Activated CD4-positive, alpha-beta T cell treated with anti-CD3 and anti-CD28 coated beads, Interleukin-2, amount 10 ng/mL, durations not matched to agents 24 days and 14 days (primary cell): ENCODE measurements around the gene UNC13A. TPM values are rescaled to one million over a fixed set of nuclear protein-coding genes. Genes with fewer than 3 reads are reported as not detected.

Experiments
- DNase-seq: peaks from one replicate; pipeline ENCODE4 v3.0.0; 2022
- H3K27ac Mint-ChIP-seq: one replicate; pipeline ENCODE4 v1.8.0; 2022; ENCODE audit warnings: mild to moderate bottlenecking, mixed read lengths
- H3K27me3 Mint-ChIP-seq: one replicate; pipeline ENCODE4 v1.8.0; 2022; ENCODE audit warnings: mixed read lengths
- H3K36me3 Mint-ChIP-seq: one replicate; pipeline ENCODE4 v1.8.0; 2022; ENCODE audit warnings: low read depth, mild to moderate bottlenecking, mixed read lengths
- H3K4me1 Mint-ChIP-seq: one replicate; pipeline ENCODE4 v1.8.0; 2021; ENCODE audit warnings: mixed read lengths
- H3K4me3 Mint-ChIP-seq: one replicate; pipeline ENCODE4 v1.8.0; 2022; ENCODE audit warnings: mild to moderate bottlenecking, moderate library complexity, mixed read lengths
- H3K9me3 Mint-ChIP-seq: one replicate; pipeline ENCODE4 v1.8.0; 2021; ENCODE audit warnings: mixed read lengths
- intact Hi-C: fragments of 100-400 bp; cut with micrococcal nuclease; formaldehyde crosslinking; loops from one replicate; pipeline ENCODE4 v1.15.1; 2023
- total RNA-seq: library from RNA; stranded (reverse); gene quantifications from 2 replicates; pipeline ENCODE4 v1.2.3, GENCODE V29; 2022

Gene UNC13A
- total RNA-seq, 1 donor from 2014 or later: 0.02 TPM

- DNase-seq: no peak
- Mint-ChIP-seq H3K27me3 (no peaks in the 10 kb centered on the region), H3K27ac (no peak overlapping the region), H3K4me3 (no peak overlapping the region), H3K36me3 (no peaks in the 10 kb centered on the region), H3K9me3 (no peaks in the 10 kb centered on the region), H3K4me1 (no peaks in the 10 kb centered on the region)
- intact Hi-C loops: no loop called here
Observed at GRCh38 chr19:17647071-17648020, 40.8 kb downstream of the UNC13A start.

- DNase-seq: no peak
- Mint-ChIP-seq H3K9me3 (no peaks in the 10 kb centered on the region), H3K27ac (no peak overlapping the region), H3K4me1 (no peaks in the 10 kb centered on the region), H3K4me3 (no peak overlapping the region), H3K36me3 (no peaks in the 10 kb centered on the region), H3K27me3 (no peaks in the 10 kb centered on the region)
- intact Hi-C loops: no loop called here
Observed at GRCh38 chr19:17646441-17646840, 41.7 kb downstream of the UNC13A start.

GRCh38 chr19:17645339-17645963 is 42.7 kb downstream of the UNC13A start:
- Mint-ChIP-seq H3K27ac (no peak overlapping the region), H3K4me3 (no peak overlapping the region), H3K9me3 (no peaks in the 10 kb centered on the region), H3K27me3 (no peaks in the 10 kb centered on the region), H3K36me3 (no peaks in the 10 kb centered on the region), H3K4me1 (no peaks in the 10 kb centered on the region)
- no peak for DNase-seq
- intact Hi-C loops: no loop called here

GRCh38 chr19:17642656-17643055 is 45.5 kb downstream of the UNC13A start:
- Mint-ChIP-seq H3K27ac (no peak overlapping the region), H3K9me3 (no peaks in the 10 kb centered on the region), H3K36me3 (no peaks in the 10 kb centered on the region), H3K27me3 (no peaks in the 10 kb centered on the region), H3K4me1 (no peaks in the 10 kb centered on the region), H3K4me3 (no peak overlapping the region)
- DNase-seq: no peak
- intact Hi-C loops: no loop called here

- no peaks in the 10 kb centered on the region for H3K36me3 Mint-ChIP-seq
- H3K27ac Mint-ChIP-seq: no peak overlapping the region
- H3K27me3 Mint-ChIP-seq: no peaks in the 10 kb centered on the region
- H3K4me3 Mint-ChIP-seq: no peak overlapping the region
- no peak for DNase-seq
- no peaks in the 10 kb centered on the region for H3K4me1 Mint-ChIP-seq
- intact Hi-C loops: no loop called here
- H3K9me3 Mint-ChIP-seq: no peaks in the 10 kb centered on the region
Observed at GRCh38 chr19:17641846-17642245, 46.3 kb downstream of the UNC13A start.

- H3K4me3 Mint-ChIP-seq: no peak overlapping the region
- intact Hi-C loops: no loop called here
- H3K27ac Mint-ChIP-seq: no peak overlapping the region
- no peak for DNase-seq
- H3K9me3 Mint-ChIP-seq: peaks cover 3% of the 10 kb centered on the region
- H3K4me1 Mint-ChIP-seq: no peaks in the 10 kb centered on the region
- no peaks in the 10 kb centered on the region for H3K27me3 Mint-ChIP-seq
- H3K36me3 Mint-ChIP-seq: no peaks in the 10 kb centered on the region
Observed at GRCh38 chr19:17641181-17641580, 47.0 kb downstream of the UNC13A start.

GRCh38 chr19:17633700-17634099 is 54.5 kb downstream of the UNC13A start:
- no peak overlapping the region for H3K4me3 Mint-ChIP-seq

GRCh38 chr19:17632577-17632976 is 55.6 kb downstream of the UNC13A start:
- Mint-ChIP-seq H3K4me3 (no peak overlapping the region), H3K36me3 (no peaks in the 10 kb centered on the region), H3K27ac (no peak overlapping the region), H3K27me3 (no peaks in the 10 kb centered on the region), H3K9me3 (peaks cover 3% of the 10 kb centered on the region), H3K4me1 (no peaks in the 10 kb centered on the region)
- intact Hi-C loops: no loop called here
- DNase-seq: no peak

More at GRCh38 chr19:17633700-17634099, 54.5 kb downstream of the UNC13A start:
- no peak overlapping the region for H3K27ac Mint-ChIP-seq
- H3K9me3 Mint-ChIP-seq: peaks cover 3% of the 10 kb centered on the region
- no peaks in the 10 kb centered on the region for H3K4me1 Mint-ChIP-seq
- no peaks in the 10 kb centered on the region for H3K27me3 Mint-ChIP-seq
- intact Hi-C loops: no loop called here
- DNase-seq: no peak
- no peaks in the 10 kb centered on the region for H3K36me3 Mint-ChIP-seq

GRCh38 chr19:17629760-17630159 is 58.4 kb downstream of the UNC13A start:
- intact Hi-C loops: no loop called here
- H3K27me3 Mint-ChIP-seq: no peaks in the 10 kb centered on the region

GRCh38 chr19:17627921-17628320 is 60.2 kb downstream of the UNC13A start:
- no peak overlapping the region for H3K4me3 Mint-ChIP-seq
- no peak overlapping the region for H3K27ac Mint-ChIP-seq
- peaks cover 4% of the 10 kb centered on the region for H3K9me3 Mint-ChIP-seq
- H3K4me1 Mint-ChIP-seq: no peaks in the 10 kb centered on the region
- intact Hi-C loops: no loop called here
- DNase-seq: no peak
- H3K27me3 Mint-ChIP-seq: no peaks in the 10 kb centered on the region
- no peaks in the 10 kb centered on the region for H3K36me3 Mint-ChIP-seq

More at GRCh38 chr19:17629760-17630159, 58.4 kb downstream of the UNC13A start:
- Mint-ChIP-seq H3K4me1 (no peaks in the 10 kb centered on the region), H3K36me3 (no peaks in the 10 kb centered on the region), H3K9me3 (peaks cover 4% of the 10 kb centered on the region), H3K27ac (no peak overlapping the region), H3K4me3 (no peak overlapping the region)
- DNase-seq: no peak

- Mint-ChIP-seq H3K4me3 (no peak overlapping the region), H3K27me3 (no peaks in the 10 kb centered on the region), H3K4me1 (no peaks in the 10 kb centered on the region), H3K36me3 (no peaks in the 10 kb centered on the region), H3K27ac (no peak overlapping the region), H3K9me3 (peaks cover 4% of the 10 kb centered on the region)
- no peak for DNase-seq
- intact Hi-C loops: no loop called here
Observed at GRCh38 chr19:17627161-17627560, 61.0 kb downstream of the UNC13A start.

GRCh38 chr19:17626456-17627015 is 61.6 kb downstream of the UNC13A start:
- peaks cover 4% of the 10 kb centered on the region for H3K9me3 Mint-ChIP-seq
- intact Hi-C loops: no loop called here
- H3K4me1 Mint-ChIP-seq: no peaks in the 10 kb centered on the region
- no peaks in the 10 kb centered on the region for H3K36me3 Mint-ChIP-seq
- H3K27ac Mint-ChIP-seq: no peak overlapping the region
- no peak overlapping the region for H3K4me3 Mint-ChIP-seq
- no peak for DNase-seq
- no peaks in the 10 kb centered on the region for H3K27me3 Mint-ChIP-seq

GRCh38 chr19:17625980-17626379 is 62.2 kb downstream of the UNC13A start:
- Mint-ChIP-seq H3K4me1 (no peaks in the 10 kb centered on the region), H3K9me3 (peaks cover 4% of the 10 kb centered on the region), H3K27ac (no peak overlapping the region), H3K36me3 (no peaks in the 10 kb centered on the region), H3K27me3 (no peaks in the 10 kb centered on the region), H3K4me3 (no peak overlapping the region)
- intact Hi-C loops: no loop called here
- DNase-seq: no peak

GRCh38 chr19:17625043-17625442 is 63.1 kb downstream of the UNC13A start:
- H3K4me3 Mint-ChIP-seq: no peak overlapping the region
- no peaks in the 10 kb centered on the region for H3K36me3 Mint-ChIP-seq
- no peak overlapping the region for H3K27ac Mint-ChIP-seq
- intact Hi-C loops: no loop called here
- H3K27me3 Mint-ChIP-seq: no peaks in the 10 kb centered on the region
- H3K9me3 Mint-ChIP-seq: peaks cover 4% of the 10 kb centered on the region
- DNase-seq: no peak
- H3K4me1 Mint-ChIP-seq: no peaks in the 10 kb centered on the region
